CD4-positive, alpha-beta T cell treated with Interleukin-17A for 1 hour (primary cell): Measurements from ENCODE around the gene NTN5.
A peak's percentile ranks its signal among the peaks of the same experiment; 100 is the strongest.
"Not testable (repeated sequence)": the region's sequence is repeated elsewhere in the genome, so short reads cannot be mapped to it uniquely, and the experiment has no call there.

Source experiments
- DNase-seq: peaks from one replicate; pipeline ENCODE4 v3.0.0-alpha.2; 2020

NTN5 gene

GRCh38 chr19:48672994-48673393 lies at the start of gene NTN5:
Gene NTN5 (minus strand): TSS chr19:48673017. CDS start chr19:48670986, 2,031 bp downstream.
- no peak for DNase-seq

- no peak for DNase-seq
Observed at GRCh38 chr19:48722196-48722708, 49.4 kb upstream of the NTN5 start.

GRCh38 chr19:48720613-48721296 lies 47.9 kb upstream of the NTN5 start:
- peak; percentile 95 for DNase-seq

- DNase-seq = no peak
Observed at GRCh38 chr19:48720251-48720612, 47.4 kb upstream of the NTN5 start.

- DNase-seq = no peak
Observed at GRCh38 chr19:48719263-48720171, 46.7 kb upstream of the NTN5 start, which contains the start of gene MAMSTR. Gene MAMSTR (minus strand): TSS chr19:48719725. CDS start chr19:48719031, 694 bp downstream.

GRCh38 chr19:48718711-48719231 lies 46.0 kb upstream of the NTN5 start:
- DNase-seq = no peak

GRCh38 chr19:48718106-48718505 lies 45.3 kb upstream of the NTN5 start:
- not testable (repeated sequence) for DNase-seq

GRCh38 chr19:48716562-48717291 lies 43.9 kb upstream of the NTN5 start:
- DNase-seq = no peak

GRCh38 chr19:48715681-48716171 lies 42.9 kb upstream of the NTN5 start:
- DNase-seq = no peak

- DNase-seq = no peak
Observed at GRCh38 chr19:48714759-48715675, 42.2 kb upstream of the NTN5 start.

- DNase-seq = peak; percentile 99
Observed at GRCh38 chr19:48713864-48714755, 41.3 kb upstream of the NTN5 start.

- no peak for DNase-seq
Observed at GRCh38 chr19:48713041-48713863, 40.4 kb upstream of the NTN5 start.

- no peak for DNase-seq
Observed at GRCh38 chr19:48711106-48711662, 38.4 kb upstream of the NTN5 start.

- DNase-seq = no peak
Observed at GRCh38 chr19:48708471-48708870, 35.7 kb upstream of the NTN5 start.

- DNase-seq = no peak
Observed at GRCh38 chr19:48705431-48705830, 32.6 kb upstream of the NTN5 start.

GRCh38 chr19:48703316-48703715 lies 30.5 kb upstream of the NTN5 start:
- DNase-seq = no peak

- no peak for DNase-seq
Observed at GRCh38 chr19:48702701-48703100, 29.9 kb upstream of the NTN5 start.

GRCh38 chr19:48698046-48698445 lies 25.2 kb upstream of the NTN5 start:
- no peak for DNase-seq

GRCh38 chr19:48696353-48697010 lies 23.7 kb upstream of the NTN5 start:
- DNase-seq = peak; percentile 9
